IMR-90 (cell line): ENCODE results near the gene DLG3. TPM values are rescaled to one million over a fixed set of nuclear protein-coding genes. Genes with fewer than 3 reads are reported as not detected.

Experiments used
- ATAC-seq: fragments of 200-7000 bp; cut with Tn5 transposase; 2 replicates; pipeline ENCODE4 v1.9.1; 2020; ENCODE audit warnings: low read depth, mild to moderate bottlenecking, moderate library complexity
- BruUV-seq: library from RNA; stranded (reverse); fragments of 400-500 nt; replicated peaks from 2 replicates; lab custom pipeline; 2021; lab: Mats Ljungman, UMichigan
- CTCF ChIA-PET: fragments of 300-600 bp; formaldehyde crosslinking; extraction: SDS; loops from one replicate; lab custom pipeline; 2021; ENCODE audit warnings: antibody characterized with exemption; lab: Yijun Ruan, JAX
- POLR2A ChIA-PET: fragments of 300-600 bp; sonication (Branson Sonifier 250); formaldehyde crosslinking; loops from one replicate; lab custom pipeline; 2022; ENCODE audit warnings: antibody characterized with exemption; ENCODE audit not compliant: unreplicated experiment; lab: Charles Lee
- DNase-seq: peaks from one replicate; pipeline ENCODE4 v3.0.0; 2013
- H2AFZ ChIP-seq: replicated peaks from 2 replicates; pipeline ENCODE3; 2013; ENCODE audit warnings: low read length, mild to moderate bottlenecking; ENCODE audit not compliant: poor library complexity
- H2AK5ac ChIP-seq: 2 replicates; pipeline ENCODE4 v1.6.1; 2013; ENCODE audit warnings: low read depth, low read length, inconsistent platforms
- H2AK9ac ChIP-seq: replicated peaks from 2 replicates; pipeline ENCODE3; 2013; ENCODE audit warnings: mild to moderate bottlenecking, low read depth, low read length, moderate library complexity; ENCODE audit not compliant: poor library complexity
- H2BK120ac ChIP-seq: 2 replicates; pipeline ENCODE4 v1.6.1; 2013; ENCODE audit warnings: low read depth, low read length, inconsistent platforms
- H2BK15ac ChIP-seq: 3 replicates; pipeline ENCODE4 v1.6.1; 2013; ENCODE audit warnings: low read depth, low read length, inconsistent platforms
- H2BK20ac ChIP-seq: 2 replicates; pipeline ENCODE4 v1.6.1; 2013; ENCODE audit warnings: low read depth, mild to moderate bottlenecking, inconsistent platforms, low read length, moderate library complexity
- H2BK5ac ChIP-seq: 2 replicates; pipeline ENCODE4 v1.6.1; 2013; ENCODE audit warnings: mild to moderate bottlenecking, low read depth, low read length, inconsistent platforms; ENCODE audit not compliant: poor library complexity, severe bottlenecking
- H3K14ac ChIP-seq: replicated peaks from 2 replicates; pipeline ENCODE4 v1.6.1; 2013; ENCODE audit warnings: low read depth, low read length, inconsistent platforms
- H3K18ac ChIP-seq: 2 replicates; pipeline ENCODE4 v1.6.1; 2013; ENCODE audit warnings: low read depth, low read length, control low read depth
- H3K23ac ChIP-seq: 2 replicates; pipeline ENCODE4 v1.6.1; 2013; ENCODE audit warnings: low read depth, low read length, inconsistent platforms
- H3K27ac ChIP-seq: 2 replicates; pipeline ENCODE4 v1.5.1; 2013; ENCODE audit warnings: mild to moderate bottlenecking, control low read depth, low read length; ENCODE audit not compliant: insufficient read depth
- H3K27me3 ChIP-seq: 2 replicates; pipeline ENCODE4 v1.6.1; 2013; ENCODE audit warnings: low read length; ENCODE audit not compliant: control insufficient read depth, insufficient read depth
- H3K36me3 ChIP-seq: 2 replicates; pipeline ENCODE4 v1.6.1; 2013; ENCODE audit warnings: low read length, mixed read lengths; ENCODE audit not compliant: control insufficient read depth, insufficient read depth
- H3K4ac ChIP-seq: 2 replicates; pipeline ENCODE4 v1.6.1; 2013; ENCODE audit warnings: low read depth, low read length, inconsistent platforms
- H3K4me1 ChIP-seq: 2 replicates; pipeline ENCODE4 v1.6.1; 2013; ENCODE audit warnings: low read length, mixed read lengths; ENCODE audit not compliant: control insufficient read depth, insufficient read depth
- H3K4me2 ChIP-seq: 2 replicates; pipeline ENCODE4 v1.6.1; 2013; ENCODE audit warnings: low read depth, mild to moderate bottlenecking, control low read depth, low read length, moderate library complexity
- H3K4me3 ChIP-seq: 2 replicates; pipeline ENCODE4 v1.5.1; 2013; ENCODE audit warnings: low read depth, mild to moderate bottlenecking, control low read depth, low read length, moderate library complexity; ENCODE audit not compliant: insufficient read depth
- H3K56ac ChIP-seq: 2 replicates; pipeline ENCODE4 v1.6.1; 2013; ENCODE audit warnings: low read length, inconsistent platforms; ENCODE audit not compliant: insufficient read depth; ENCODE audit errors: extremely low read depth
- H3K79me1 ChIP-seq, 2 experiments: 2 replicates each; pipeline ENCODE4 v1.6.1; 2013; ENCODE audit warnings: low read length in 2 of 2, inconsistent platforms in 1 of 2, low read depth in 1 of 2
- H3K9ac ChIP-seq: 2 replicates; pipeline ENCODE4 v1.6.1; 2013; ENCODE audit warnings: low read depth, low read length, control low read depth
- H3K9me1 ChIP-seq: 2 replicates; pipeline ENCODE4 v1.6.1; 2013; ENCODE audit warnings: low read length, inconsistent platforms; ENCODE audit not compliant: insufficient read depth
- H3K9me3 ChIP-seq: 2 replicates; pipeline ENCODE4 v1.6.1; 2013; ENCODE audit warnings: low read length; ENCODE audit not compliant: control insufficient read depth, insufficient read depth
- H4K20me1 ChIP-seq: 2 replicates; pipeline ENCODE4 v1.6.1; 2013; ENCODE audit warnings: low read length, inconsistent platforms; ENCODE audit not compliant: insufficient read depth
- H4K5ac ChIP-seq: 2 replicates; pipeline ENCODE4 v1.6.1; 2013; ENCODE audit warnings: mild to moderate bottlenecking, low read depth, low read length, control low read depth
- H4K8ac ChIP-seq, 2 experiments: 2 replicates each; pipeline ENCODE4 v1.6.1; 2013; ENCODE audit warnings: low read depth in 2 of 2, low read length in 2 of 2, control low read depth in 1 of 2, inconsistent platforms in 1 of 2
- H4K91ac ChIP-seq: 2 replicates; pipeline ENCODE4 v1.6.1; 2013; ENCODE audit warnings: low read depth, low read length, inconsistent platforms; ENCODE audit not compliant: insufficient read depth
- CEBPB ChIP-seq: IDR thresholded peaks from 2 replicates; pipeline ENCODE4 v1.6.1; 2012; ENCODE audit warnings: low read depth, low read length, improper control_type of control experiment
- CHD1 ChIP-seq: IDR thresholded peaks from 2 replicates; pipeline ENCODE4 v1.6.1; 2012; ENCODE audit warnings: low read depth, low read length, improper control_type of control experiment
- FOS ChIP-seq: fragments of 150-350 bp; IDR thresholded peaks from 2 replicates; pipeline ENCODE4 v1.6.1; 2016; ENCODE audit warnings: low read depth, low read length
- MAFK ChIP-seq: IDR thresholded peaks from 2 replicates; pipeline ENCODE4 v1.6.1; 2012; ENCODE audit warnings: low read depth, low read length, improper control_type of control experiment
- MAZ ChIP-seq: IDR thresholded peaks from 2 replicates; pipeline ENCODE4 v1.6.1; 2012; ENCODE audit warnings: low read depth, mild to moderate bottlenecking, low read length, improper control_type of control experiment, moderate library complexity, borderline replicate concordance
- POLR2A ChIP-seq: IDR thresholded peaks from 2 replicates; pipeline ENCODE4 v1.6.1; 2012; ENCODE audit warnings: mild to moderate bottlenecking, low read depth, low read length
- RFX5 ChIP-seq: IDR thresholded peaks from 2 replicates; pipeline ENCODE4 v1.8.0; 2012; ENCODE audit warnings: low read depth, mild to moderate bottlenecking, low read length, moderate library complexity
- SMC3 ChIP-seq: fragments of 150-350 bp; IDR thresholded peaks from 2 replicates; pipeline ENCODE4 v1.6.1; 2016; ENCODE audit warnings: low read depth, mild to moderate bottlenecking, antibody characterized with exemption, low read length, moderate library complexity
- USF2 ChIP-seq: fragments of 150-350 bp; IDR thresholded peaks from 2 replicates; pipeline ENCODE4 v1.6.1; 2017; ENCODE audit warnings: mild to moderate bottlenecking, antibody characterized with exemption, low read length, low read depth
- WGBS, 2 experiments: methylation state at CpG; one replicate each; pipeline versions ENCODE4 v1.1.5 to v1.1.7; 2013; ENCODE audit warnings: missing lambda C conversion rate in 2 of 2; ENCODE audit not compliant: insufficient read length in 1 of 2; ENCODE audit errors: extremely low coverage in 2 of 2; 5-methylcytosine and 5-hydroxymethylcytosine counted together
- dilution Hi-C: fragments of 300-500 bp; cut with HindIII; formaldehyde crosslinking; loops from one replicate; pipeline ENCODE4 v1.14.3; 2018; ENCODE audit warnings: low sequenced_read_pairs; ENCODE audit not compliant: unreplicated experiment
- in situ Hi-C: fragments of 300-500 bp; cut with MboI; formaldehyde crosslinking; loops from 3 replicates; pipeline ENCODE4 v1.14.3; 2019; ENCODE audit warnings: low sequenced_read_pairs, inconsistent platforms, mixed read lengths
- intact Hi-C: fragments of 100-400 bp; cut with micrococcal nuclease; formaldehyde crosslinking; loops from 2 replicates; pipeline ENCODE4 v1.10.0; 2022
- polyA plus RNA-seq, 3 experiments: library from polyadenylated mRNA; depleted of rRNA; stranded (reverse); fragments of >200 nt; gene quantifications; 2 replicates each; pipeline ENCODE4 v1.2.3, GENCODE V29; 2012; ENCODE audit warnings: low replicate concordance in 1 of 3
- total RNA-seq: library from RNA; depleted of rRNA; stranded (reverse); fragments of >200 nt; gene quantifications from 2 replicates; pipeline ENCODE4 v1.2.3, GENCODE V29; 2012

DLG3 gene
- total and polyA plus RNA-seq, 2 of the 4 experiments (the other 2 are of a cell fraction) = 11.0 to 27.1 TPM

DNA sequence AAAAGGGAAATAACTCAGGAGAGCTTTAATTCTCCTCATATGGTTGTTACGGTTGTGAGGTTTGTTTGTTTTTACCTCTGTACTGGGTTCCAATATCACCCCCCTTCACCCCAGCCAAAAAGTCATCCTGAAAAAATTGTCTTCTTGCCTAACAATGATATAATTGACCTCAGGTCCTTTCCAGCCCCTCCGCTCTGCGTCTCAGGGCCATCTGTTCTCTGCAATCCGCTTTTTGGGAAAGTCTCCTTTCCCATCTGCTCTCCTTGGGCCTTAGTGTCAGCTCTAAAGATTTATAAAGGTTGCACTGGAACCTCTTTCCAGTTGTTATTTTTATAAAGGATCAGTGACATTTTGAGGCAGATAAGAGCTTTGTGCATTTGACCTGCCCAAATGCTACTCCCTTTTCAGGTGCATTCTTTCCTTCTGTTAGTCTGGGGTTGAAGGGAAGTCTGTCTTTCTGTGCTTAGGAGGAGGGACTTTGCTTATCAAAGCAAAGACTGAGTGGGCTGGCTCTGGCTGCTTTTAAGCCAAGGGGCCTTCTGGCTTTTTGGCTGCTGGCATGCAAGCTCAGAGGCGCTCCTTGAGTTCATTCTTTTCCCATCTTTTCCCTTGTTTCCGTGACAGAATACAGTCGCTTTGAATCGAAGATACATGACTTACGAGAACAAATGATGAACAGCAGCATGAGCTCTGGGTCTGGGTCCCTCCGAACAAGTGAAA, 34.1 kb downstream of the DLG3 start (continued):
- no peak for TF ChIP-seq USF2

DNA sequence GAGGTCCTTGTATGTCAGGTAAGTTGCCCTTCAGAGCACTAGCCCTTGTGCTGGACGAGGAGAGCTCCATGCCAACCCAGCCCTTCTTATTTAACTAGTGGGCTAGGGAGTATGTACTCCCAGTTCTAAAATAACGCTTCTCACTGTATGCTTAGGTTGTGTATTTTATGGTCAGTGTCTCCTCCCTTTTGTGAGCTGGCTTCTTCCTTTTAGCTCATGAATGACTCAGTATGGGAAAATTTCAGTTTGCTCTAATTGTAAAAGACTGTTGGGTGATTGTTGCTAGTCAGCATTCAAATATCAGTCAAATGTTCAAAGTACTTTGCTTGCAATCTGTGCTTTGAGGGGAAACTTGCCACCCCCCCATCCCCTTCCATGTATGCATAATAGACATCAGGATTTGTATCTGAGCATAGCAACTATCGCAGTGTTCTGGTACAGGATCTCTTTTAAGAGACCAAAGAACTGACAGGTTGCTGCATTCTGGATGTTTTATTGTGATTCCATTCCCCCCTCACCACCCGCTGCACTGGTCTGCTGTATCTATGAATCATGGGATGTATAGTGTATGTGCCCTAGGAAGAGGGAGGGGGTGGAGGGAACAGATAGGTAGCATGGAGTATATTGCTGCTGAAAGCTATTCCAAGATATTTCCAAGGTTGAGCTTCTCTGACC, 34.7 kb downstream of the DLG3 start:
- intact Hi-C loops (no loop called here), dilution Hi-C loops (no loop called here), in situ Hi-C loops (no loop called here)
- Histone ChIP-seq H3K9ac (0 out of 2 replicates have a peak overlapping the region, but pooled peaks have one; percentile 2), H2BK20ac (peak overlapping the region; percentile 82; the same call in 1 of the 2 replicates), H3K4me1 (peaks cover 22% of the 10 kb centered on the region), H3K4me2 (peak overlapping the region; percentile 74), H3K27me3 (no peaks in the 10 kb centered on the region; the same call in 1 of the 2 replicates), H2BK15ac (peak overlapping the region; percentile 97; the same call in 1 of the 3 replicates), H3K18ac (peak overlapping the region; percentile 30), H2BK5ac (peak overlapping the region; percentile 54), H3K9me3 (no peaks in the 10 kb centered on the region), H3K23ac (peak overlapping the region; percentile 87; the same call in 1 of the 2 replicates), H3K4me3 (no peak overlapping the region), H4K91ac (peak overlapping the region; percentile 86), H4K20me1 (no peaks in the 10 kb centered on the region), H3K56ac (no peak overlapping the region), H4K8ac (peak overlapping the region; percentile 78 to 87), H3K79me1 (peaks cover 0 to 36% of the 10 kb centered on the region in 2 experiments), H2AK5ac (peak overlapping the region; percentile 89), H3K27ac (peak overlapping the region; percentile 54), H3K14ac (peak overlapping the region; percentile 90), H4K5ac (peak overlapping the region; percentile 59; the same call in 1 of the 2 replicates), H2BK120ac (peak overlapping the region; percentile 79; the same call in 1 of the 2 replicates), H2AFZ (peak overlapping the region; percentile 71), H3K36me3 (peaks cover 3% of the 10 kb centered on the region), H3K9me1 (peaks cover 12% of the 10 kb centered on the region), H2AK9ac (peak overlapping the region; percentile 74), H3K4ac (peak overlapping the region; percentile 92)
- peak; percentile 83 for DNase-seq
- TF ChIP-seq CHD1 = no peak
- TF ChIP-seq MAZ = no peak
- no peak for TF ChIP-seq SMC3
- 0 out of 2 replicates have a peak, but pooled peaks have one; percentile 28 for TF ChIP-seq POLR2A
- no peak for TF ChIP-seq RFX5
- no peak for TF ChIP-seq CEBPB
- TF ChIP-seq FOS = no peak
- TF ChIP-seq MAFK = peak; percentile 38; the same call in 1 of the 2 replicates
- WGBS, 2 experiments = no CpG with 5 or more reads among the region's 4 CpGs
- POLR2A ChIA-PET = no interaction called here
- CTCF ChIA-PET = no interaction called here
- no TSS peak for BruUV-seq
- peak; percentile 70 for ATAC-seq
